HG02973 (cell line): ENCODE measurements around the gene FBN2.
"Not testable (repeated sequence)": the region's sequence is repeated elsewhere in the genome, so short reads cannot be mapped to it uniquely, and the experiment has no call there.

Source experiments
- ATAC-seq: cut with Tn5 transposase; IDR thresholded peaks from one replicate; pipeline ENCODE4 v1.9.1; 2021; ENCODE audit warnings: moderate library complexity; ENCODE audit not compliant: unreplicated experiment

Gene FBN2

GRCh38 chr5:128328446-128328845 lies 209.6 kb downstream of the FBN2 start:
- no peak for ATAC-seq

- no peak for ATAC-seq
Observed at GRCh38 chr5:128328007-128328406, 210.0 kb downstream of the FBN2 start.

- ATAC-seq = not testable (repeated sequence)
Observed at GRCh38 chr5:128321418-128321817, 216.6 kb downstream of the FBN2 start.

GRCh38 chr5:128318691-128319090 lies 219.4 kb downstream of the FBN2 start:
- no peak for ATAC-seq

GRCh38 chr5:128317481-128317880 lies 220.6 kb downstream of the FBN2 start:
- no peak for ATAC-seq

GRCh38 chr5:128315671-128316070 lies 222.4 kb downstream of the FBN2 start:
- no peak for ATAC-seq

- no peak for ATAC-seq
Observed at GRCh38 chr5:128305341-128305740, 232.7 kb downstream of the FBN2 start.

GRCh38 chr5:128304791-128305190 lies 233.3 kb downstream of the FBN2 start:
- ATAC-seq = no peak

GRCh38 chr5:128304088-128304487 lies 234.0 kb downstream of the FBN2 start:
- ATAC-seq = no peak

GRCh38 chr5:128303593-128303992 lies 234.5 kb downstream of the FBN2 start:
- no peak for ATAC-seq

GRCh38 chr5:128300181-128300580 lies 237.9 kb downstream of the FBN2 start:
- no peak for ATAC-seq

GRCh38 chr5:128290152-128290858 lies 247.7 kb downstream of the FBN2 start:
- no peak for ATAC-seq

- no peak for ATAC-seq
Observed at GRCh38 chr5:128287740-128288139, 250.3 kb downstream of the FBN2 start.

- ATAC-seq = no peak
Observed at GRCh38 chr5:128284236-128284635, 253.8 kb downstream of the FBN2 start.

- ATAC-seq = no peak
Observed at GRCh38 chr5:128279345-128279744, 258.7 kb downstream of the FBN2 start.

- ATAC-seq = no peak
Observed at GRCh38 chr5:128276537-128277216, 261.4 kb downstream of the FBN2 start.

GRCh38 chr5:128274441-128274840 lies 263.6 kb downstream of the FBN2 start:
- no peak for ATAC-seq

GRCh38 chr5:128273736-128274135 lies 264.3 kb downstream of the FBN2 start:
- no peak for ATAC-seq

GRCh38 chr5:128271859-128272464 lies 266.1 kb downstream of the FBN2 start:
- no peak for ATAC-seq

- no peak for ATAC-seq
Observed at GRCh38 chr5:128271071-128271470, 267.0 kb downstream of the FBN2 start.

- ATAC-seq = no peak
Observed at GRCh38 chr5:128264564-128265360, 273.3 kb downstream of the FBN2 start.
